OCI-M1 (cell line): ENCODE results near the gene KCNQ1.

Source experiments
- DNase-seq: peaks from one replicate; lab custom pipeline; 2025; lab: John Stamatoyannopoulos, UW

KCNQ1 gene

GRCh38 chr11:2862395-2863275 lies 417.8 kb downstream of the KCNQ1 start:
- no peak for DNase-seq

GRCh38 chr11:2863276-2863618 lies 418.4 kb downstream of the KCNQ1 start:
- no peak for DNase-seq

- DNase-seq = no peak
These were observed 420.1 kb downstream of the KCNQ1 start for GRCh38 chr11:2864901-2865300.

GRCh38 chr11:2865922-2866577 lies 421.2 kb downstream of the KCNQ1 start:
- no peak for DNase-seq

- DNase-seq = peak; percentile 45
These were observed 422.3 kb downstream of the KCNQ1 start for GRCh38 chr11:2867142-2867541.

- peak; percentile 78 for DNase-seq
These were observed 423.1 kb downstream of the KCNQ1 start for GRCh38 chr11:2867722-2868505.

GRCh38 chr11:2868506-2869133 lies 423.8 kb downstream of the KCNQ1 start:
- DNase-seq = no peak

- DNase-seq = no peak
These were observed 424.3 kb downstream of the KCNQ1 start for GRCh38 chr11:2869134-2869526.

- no peak for DNase-seq
These were observed 425.0 kb downstream of the KCNQ1 start for GRCh38 chr11:2869561-2870427.

GRCh38 chr11:2870460-2870859 lies 425.7 kb downstream of the KCNQ1 start:
- no peak for DNase-seq

- DNase-seq = no peak
These were observed 426.3 kb downstream of the KCNQ1 start for GRCh38 chr11:2870969-2871680.

- DNase-seq = no peak
These were observed 430.2 kb downstream of the KCNQ1 start for GRCh38 chr11:2874963-2875362.

- DNase-seq = no peak
These were observed 432.7 kb downstream of the KCNQ1 start for GRCh38 chr11:2877474-2877873.

- no peak for DNase-seq
These were observed 434.0 kb downstream of the KCNQ1 start for GRCh38 chr11:2878782-2879181.

GRCh38 chr11:2880646-2881045 lies 435.8 kb downstream of the KCNQ1 start:
- no peak for DNase-seq

- DNase-seq = no peak
These were observed 436.5 kb downstream of the KCNQ1 start for GRCh38 chr11:2881076-2881980.

GRCh38 chr11:2881981-2882375 lies 437.2 kb downstream of the KCNQ1 start:
- DNase-seq = no peak

GRCh38 chr11:2882396-2883110 lies 437.7 kb downstream of the KCNQ1 start:
- DNase-seq = no peak

GRCh38 chr11:2883640-2883978 lies 438.8 kb downstream of the KCNQ1 start:
- no peak for DNase-seq
